NT2/D1 (cell line): ENCODE measurements around the gene CDH22.

Experiments used
- DNase-seq: peaks from one replicate; pipeline ENCODE4 v3.0.0-alpha.2; 2011; ENCODE audit warnings: low read depth, low spot score
- H3K27me3 ChIP-seq: 2 replicates; pipeline ENCODE4 v1.6.0; 2011; ENCODE audit warnings: mild to moderate bottlenecking; ENCODE audit not compliant: insufficient read length, insufficient read depth
- H3K36me3 ChIP-seq: 2 replicates; pipeline ENCODE4 v1.6.1; 2011; ENCODE audit warnings: mild to moderate bottlenecking, low read length, mixed read lengths; ENCODE audit not compliant: insufficient read depth, insufficient read length
- H3K4me1 ChIP-seq: 2 replicates; pipeline ENCODE4 v1.5.1; 2011; ENCODE audit not compliant: insufficient read depth, insufficient read length
- H3K4me3 ChIP-seq: 2 replicates; pipeline ENCODE4 v1.5.1; 2011; ENCODE audit warnings: low read depth; ENCODE audit not compliant: insufficient read length
- H3K9ac ChIP-seq: 2 replicates; pipeline ENCODE4 v1.6.0; 2011; ENCODE audit warnings: low read depth; ENCODE audit not compliant: insufficient read length
- H3K9me3 ChIP-seq: 2 replicates; pipeline ENCODE4 v1.5.1; 2011; ENCODE audit warnings: mild to moderate bottlenecking, low read length; ENCODE audit not compliant: insufficient read depth
- SUZ12 ChIP-seq: IDR thresholded peaks from 2 replicates; pipeline ENCODE4 v1.6.1; 2011; ENCODE audit not compliant: insufficient read length, insufficient read depth; ENCODE audit errors: extremely low read depth
- YY1 ChIP-seq: IDR thresholded peaks from 2 replicates; pipeline ENCODE4 v1.6.1; 2011; ENCODE audit not compliant: insufficient read length, insufficient read depth
- ZNF274 ChIP-seq: IDR thresholded peaks from 2 replicates; pipeline ENCODE4 v1.6.1; 2011; ENCODE audit warnings: mild to moderate bottlenecking, low read depth, low read length

The CDH22 gene

GRCh38 chr20:46216770-46217464 lies 91.4 kb downstream of the CDH22 start:
- Histone ChIP-seq H3K9ac (peak overlapping the region; percentile 58), H3K4me1 (peaks cover 29% of the 10 kb centered on the region), H3K36me3 (no peaks in the 10 kb centered on the region), H3K4me3 (no peak overlapping the region), H3K9me3 (no peaks in the 10 kb centered on the region), H3K27me3 (no peaks in the 10 kb centered on the region)
- no peak for DNase-seq
- TF ChIP-seq SUZ12: no peak

- DNase-seq: peak; percentile 92
- TF ChIP-seq ZNF274 (no peak), YY1 (no peak), SUZ12 (no peak)
- no peaks in the 10 kb centered on the region for H3K27me3 ChIP-seq
- no peaks in the 10 kb centered on the region for H3K36me3 ChIP-seq
- peak overlapping the region; percentile 13 for H3K4me3 ChIP-seq
- H3K9me3 ChIP-seq: no peaks in the 10 kb centered on the region
- H3K4me1 ChIP-seq: peaks cover 27% of the 10 kb centered on the region
- peak overlapping the region; percentile 58 for H3K9ac ChIP-seq
Measured at GRCh38 chr20:46215913-46216707, 92.2 kb downstream of the CDH22 start.

GRCh38 chr20:46214824-46215488 lies 93.3 kb downstream of the CDH22 start:
- no peaks in the 10 kb centered on the region for H3K27me3 ChIP-seq
- no peak for TF ChIP-seq ZNF274
- no peak overlapping the region for H3K9ac ChIP-seq
- H3K9me3 ChIP-seq: no peaks in the 10 kb centered on the region
- no peaks in the 10 kb centered on the region for H3K36me3 ChIP-seq
- no peak for DNase-seq
- H3K4me1 ChIP-seq: peaks cover 22% of the 10 kb centered on the region
- no peak overlapping the region for H3K4me3 ChIP-seq

- TF ChIP-seq YY1: no peak
- no peak for TF ChIP-seq SUZ12
- no peak for TF ChIP-seq ZNF274
- Histone ChIP-seq H3K9ac (no peak overlapping the region), H3K9me3 (no peaks in the 10 kb centered on the region), H3K4me1 (peaks cover 22% of the 10 kb centered on the region), H3K36me3 (no peaks in the 10 kb centered on the region), H3K27me3 (no peaks in the 10 kb centered on the region), H3K4me3 (no peak overlapping the region)
- DNase-seq: no peak
Measured at GRCh38 chr20:46213946-46214823, 94.1 kb downstream of the CDH22 start.

GRCh38 chr20:46212876-46213275 lies 95.4 kb downstream of the CDH22 start:
- Histone ChIP-seq H3K4me3 (no peak overlapping the region), H3K4me1 (peaks cover 22% of the 10 kb centered on the region), H3K36me3 (no peaks in the 10 kb centered on the region), H3K9me3 (no peaks in the 10 kb centered on the region), H3K9ac (peak overlapping the region; percentile 18), H3K27me3 (no peaks in the 10 kb centered on the region)
- no peak for DNase-seq
- TF ChIP-seq YY1 (no peak), SUZ12 (no peak), ZNF274 (no peak)

- H3K9ac ChIP-seq: no peak overlapping the region
- H3K4me3 ChIP-seq: no peak overlapping the region
- no peak for DNase-seq
Measured at GRCh38 chr20:46212252-46212651, 96.0 kb downstream of the CDH22 start.

More at GRCh38 chr20:46212252-46212651, 96.0 kb downstream of the CDH22 start:
- Histone ChIP-seq H3K9me3 (no peaks in the 10 kb centered on the region), H3K27me3 (no peaks in the 10 kb centered on the region), H3K36me3 (no peaks in the 10 kb centered on the region), H3K4me1 (peaks cover 25% of the 10 kb centered on the region)
- TF ChIP-seq ZNF274 (no peak), SUZ12 (no peak), YY1 (no peak)
